Mucosa of descending colon (tissue), 3 donors: ENCODE measurements around the gene HOXD3. TPM values are rescaled to one million over a fixed set of nuclear protein-coding genes. Genes with fewer than 3 reads are reported as not detected.
A peak's percentile ranks its signal among the peaks of the same experiment; 100 is the strongest.

Experiments
- ATAC-seq: fragments of 200-7000 bp; cut with Tn5 transposase; one replicate; pipeline ENCODE4 v1.9.1; 2020; ENCODE audit warnings: mild to moderate bottlenecking, moderate library complexity
- DNase-seq, 3 donors: peaks; one replicate each; pipeline ENCODE4 v3.0.0-alpha.2; 2020
- H3K36me3 ChIP-seq: fragments of 200-600 bp; one replicate; pipeline ENCODE4 v1.8.0; 2021; ENCODE audit warnings: low read depth, mild to moderate bottlenecking
- H3K4me1 ChIP-seq: fragments of 200-600 bp; one replicate; pipeline ENCODE4 v1.8.0; 2021; ENCODE audit warnings: low read depth, mild to moderate bottlenecking
- H3K4me3 ChIP-seq: fragments of 200-600 bp; one replicate; pipeline ENCODE4 v1.8.0; 2021; ENCODE audit warnings: mild to moderate bottlenecking
- H3K9me3 ChIP-seq: fragments of 200-600 bp; one replicate; pipeline ENCODE4 v1.8.0; 2021; ENCODE audit warnings: mild to moderate bottlenecking
- CTCF ChIP-seq: fragments of 200-600 bp; IDR thresholded peaks from one replicate; pipeline ENCODE4 v1.8.0; 2022; ENCODE audit warnings: antibody characterized with exemption, mild to moderate bottlenecking
- intact Hi-C, 2 donors: fragments of 100-400 bp; cut with DNase I in 1 of 2; cut with micrococcal nuclease in 1 of 2; formaldehyde crosslinking; loops; one replicate each; pipeline versions ENCODE4 v1.11.0 to v1.11.1; 2022; cut with DNase I, micrococcal nuclease
- total RNA-seq, 3 donors: library from RNA; stranded (reverse); fragmentation: NEBNext Ultra II Directional in 2 of 3; extraction: Animal tissue kit (Norgen Biotek cat#: 25700) in 2 of 3; gene quantifications; one replicate each; pipeline versions ENCODE4 v1.2.1 to v1.2.4, GENCODE V29; 2021 to 2023
- donor health status: DM: no; HTN: no; CAD: no; lungs with moderate emphysema.
- donor health status: DM: no; HTN: no; CAD: no.
- donor health status: DM: no; HTN: yes; CAD: no.

Gene HOXD3
- total RNA-seq, 3 donors from 2014 or later: 5.8 to 7.0 (median 6.0) TPM

- DNase-seq (no peak), ATAC-seq (no peak)
- Histone ChIP-seq H3K36me3 (no peaks in the 10 kb centered on the region), H3K9me3 (no peaks in the 10 kb centered on the region), H3K4me1 (peaks cover 14% of the 10 kb centered on the region), H3K4me3 (no peak overlapping the region)
- TF ChIP-seq CTCF: no peak
- intact Hi-C loops: loop anchor here in 1 of 2 donors (10.0 kb wide), 2 partner anchors 691 to 1021 kb away; no protein-coding TSS in a partner anchor
Measured at GRCh38 chr2:176123411-176124109, 33.5 kb upstream of the HOXD3 start.

- Histone ChIP-seq H3K4me3 (no peak overlapping the region), H3K9me3 (no peaks in the 10 kb centered on the region), H3K36me3 (no peaks in the 10 kb centered on the region), H3K4me1 (peaks cover 22% of the 10 kb centered on the region)
- no peak for TF ChIP-seq CTCF
- DNase-seq (no peak), ATAC-seq (no peak)
- intact Hi-C loops: loop anchor here in 1 of 2 donors (10.0 kb wide), 2 partner anchors 690 to 1020 kb away; no protein-coding TSS in a partner anchor
Measured at GRCh38 chr2:176124110-176124946, 32.8 kb upstream of the HOXD3 start.

- intact Hi-C loops: loop anchor here (5.0 to 10.0 kb wide), 4 partner anchors 512 to 1020 kb away; no protein-coding TSS in a partner anchor
- no peak for DNase-seq
- H3K9me3 ChIP-seq: no peaks in the 10 kb centered on the region
- H3K36me3 ChIP-seq: no peaks in the 10 kb centered on the region
- no peak for ATAC-seq
- TF ChIP-seq CTCF: no peak
- H3K4me3 ChIP-seq: no peak overlapping the region
- peaks cover 23% of the 10 kb centered on the region for H3K4me1 ChIP-seq
Measured at GRCh38 chr2:176124947-176125771, 31.9 kb upstream of the HOXD3 start.

- no peak overlapping the region for H3K4me3 ChIP-seq
- DNase-seq: peak in 1 of 3 donors; percentile 44
- ATAC-seq: no peak
- H3K4me1 ChIP-seq: peaks cover 23% of the 10 kb centered on the region
- no peak for TF ChIP-seq CTCF
- H3K36me3 ChIP-seq: no peaks in the 10 kb centered on the region
- intact Hi-C loops: loop anchor here (5.0 to 10.0 kb wide), 4 partner anchors 512 to 1019 kb away; no protein-coding TSS in a partner anchor
- no peaks in the 10 kb centered on the region for H3K9me3 ChIP-seq
Measured at GRCh38 chr2:176125772-176126054, 31.4 kb upstream of the HOXD3 start.
